ELF-1 (cell line): ENCODE results near the gene SMARCAD1.
"Not testable (repeated sequence)": the region's sequence is repeated elsewhere in the genome, so short reads cannot be mapped to it uniquely, and the experiment has no call there.

ENCODE experiments used
- DNase-seq: peaks from one replicate; pipeline ENCODE4 v3.0.0-alpha.2; 2016; ENCODE audit warnings: low read depth, low spot score

SMARCAD1 gene

GRCh38 chr4:94232519-94232918, 24.9 kb downstream of the SMARCAD1 start:
- DNase-seq = no peak

DNA sequence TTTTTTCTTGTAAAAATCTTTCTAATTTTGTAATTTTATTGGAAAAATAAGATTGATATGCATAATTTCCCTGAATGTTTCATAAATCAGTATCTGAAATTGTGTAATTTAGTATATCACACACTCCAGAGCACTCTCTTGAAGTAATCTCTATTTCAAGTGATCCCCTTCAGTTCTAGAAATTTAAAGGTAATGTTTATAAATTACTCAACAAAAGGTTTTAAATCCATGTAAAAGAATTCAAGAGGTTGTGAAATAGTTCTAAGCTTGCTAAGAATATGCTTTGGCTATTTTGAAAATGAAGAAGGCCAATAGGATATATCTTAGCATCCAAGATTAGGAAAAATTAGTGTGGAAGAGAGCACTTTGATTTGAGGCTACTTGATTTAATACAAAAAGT, 28.2 kb downstream of the SMARCAD1 start:
- no peak for DNase-seq

- no peak for DNase-seq
These were observed 29.6 kb downstream of the SMARCAD1 start for GRCh38 chr4:94237271-94237670.

DNA sequence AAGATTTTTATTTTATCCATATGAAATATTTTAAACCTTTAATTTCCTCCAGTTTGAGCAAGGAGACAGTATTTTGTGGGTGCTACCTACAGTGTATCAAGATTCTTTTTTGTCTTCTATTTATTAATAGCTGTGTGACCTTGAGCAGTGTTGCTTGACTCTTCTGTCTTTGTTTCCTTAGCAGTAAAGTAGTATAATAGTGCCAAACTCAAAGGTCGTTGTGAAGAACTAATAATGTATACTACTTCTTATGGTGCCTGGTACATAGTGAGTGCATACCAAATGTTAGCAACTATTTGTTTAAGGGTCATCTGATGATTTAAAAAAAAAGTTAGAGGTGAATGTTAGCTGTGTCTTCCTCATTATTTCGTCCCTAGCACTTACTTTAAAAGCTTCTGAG, 30.5 kb downstream of the SMARCAD1 start:
- no peak for DNase-seq

DNA sequence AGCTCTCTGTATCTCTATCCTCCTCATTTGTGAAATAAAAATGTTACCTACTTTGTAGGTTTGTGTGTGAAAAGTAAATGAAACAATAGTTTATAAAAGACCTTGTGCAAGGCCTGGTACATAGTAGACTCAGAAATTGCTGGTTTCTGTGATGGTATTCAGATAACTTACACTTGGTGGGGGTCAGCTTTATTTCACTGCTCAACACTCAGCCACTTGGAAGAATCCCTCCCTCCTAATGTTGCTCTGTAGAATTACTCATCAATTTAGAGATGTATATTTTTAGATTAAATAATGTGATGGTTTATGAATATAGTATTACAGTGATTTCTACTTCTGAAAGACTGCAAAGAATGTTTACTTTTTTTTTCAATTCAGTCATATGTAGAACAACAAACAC, 32.7 kb downstream of the SMARCAD1 start:
- DNase-seq = no peak

DNA sequence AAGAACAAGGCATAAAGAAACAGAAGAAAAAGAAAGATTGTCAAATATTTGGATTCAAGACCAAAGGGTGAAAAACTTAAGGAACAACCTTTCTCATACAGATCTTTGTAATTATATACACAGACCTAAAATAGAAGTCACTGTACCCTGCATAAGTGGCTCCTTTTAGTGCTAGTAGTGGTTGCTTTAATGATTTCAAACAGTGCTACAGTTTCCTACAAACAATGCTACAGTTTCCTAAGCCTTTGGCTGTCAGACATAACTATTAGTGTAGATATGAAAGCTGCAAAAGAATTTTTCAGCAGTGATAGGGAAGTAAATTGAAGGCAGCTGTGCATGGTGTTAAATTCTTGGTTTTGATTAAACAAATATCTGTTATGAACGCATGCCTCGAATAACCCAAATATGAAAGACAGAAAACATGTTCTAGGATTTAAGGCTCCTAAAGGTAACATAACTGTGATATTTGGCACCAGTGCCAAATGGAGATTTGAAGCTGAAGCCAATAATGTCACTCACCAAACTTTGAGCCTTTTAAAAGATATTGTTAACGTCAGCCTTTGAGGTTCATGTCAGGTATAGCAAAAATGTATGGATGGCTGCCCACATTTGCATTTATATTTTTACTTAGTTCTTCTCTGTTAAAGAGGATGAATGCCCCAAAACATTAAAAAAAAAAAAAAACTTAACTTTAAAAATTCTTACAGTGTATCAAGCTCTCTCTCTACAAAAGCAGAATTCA, 36.6 kb downstream of the SMARCAD1 start:
- no peak for DNase-seq

- no peak for DNase-seq
These were observed 37.1 kb downstream of the SMARCAD1 start for GRCh38 chr4:94244829-94245185.

DNA sequence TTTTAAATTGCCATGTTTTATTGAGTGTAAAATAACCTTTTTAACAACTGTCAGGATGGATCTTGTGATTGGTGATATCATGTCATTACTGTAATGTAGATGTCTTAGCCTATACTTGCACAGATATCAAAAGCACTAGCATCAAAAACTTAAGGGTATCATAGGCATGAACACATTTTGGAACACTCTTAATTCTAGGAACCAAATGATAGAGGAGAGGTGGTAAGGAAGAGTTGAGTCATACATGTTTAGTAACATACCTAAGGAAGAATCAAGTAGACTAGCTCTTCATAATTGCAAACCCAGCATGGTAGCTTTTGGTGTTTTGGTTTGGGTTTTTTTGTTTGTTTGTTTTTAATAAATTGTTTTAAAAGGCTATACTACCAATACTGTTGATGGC, 43.4 kb downstream of the SMARCAD1 start:
- no peak for DNase-seq

- DNase-seq = no peak
These were observed 45.4 kb downstream of the SMARCAD1 start for GRCh38 chr4:94253036-94253435.

DNA sequence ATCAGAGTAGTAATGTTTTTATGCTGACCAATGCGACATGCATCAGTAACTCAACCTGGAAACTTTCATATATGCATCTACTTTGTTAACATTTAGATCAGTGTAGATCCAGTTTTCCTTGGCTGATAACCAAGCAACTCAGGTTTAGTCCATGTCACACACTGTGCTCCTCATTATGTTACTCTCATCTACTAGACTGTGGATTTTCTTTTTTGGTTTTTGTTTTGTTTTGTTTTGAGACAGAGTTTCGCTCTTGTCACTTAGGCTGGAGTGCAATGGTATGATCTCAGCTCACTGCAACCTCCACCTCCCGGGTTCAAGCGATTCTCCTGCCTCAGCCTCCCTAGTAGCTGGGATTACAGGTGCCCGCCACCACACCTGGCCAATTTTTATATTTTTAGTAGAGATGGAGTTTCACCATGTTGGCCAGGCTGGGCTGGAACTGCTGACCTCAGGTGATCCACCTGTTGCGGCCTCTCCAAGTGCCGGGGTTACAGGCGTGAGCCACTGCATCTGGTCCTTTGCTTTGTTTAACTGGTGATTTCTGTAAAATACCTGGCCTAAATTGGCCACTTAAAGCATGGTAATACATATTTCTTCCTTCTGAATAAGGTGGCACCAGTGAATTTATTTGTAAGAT, 48.6 kb downstream of the SMARCAD1 start:
- no peak for DNase-seq

DNA sequence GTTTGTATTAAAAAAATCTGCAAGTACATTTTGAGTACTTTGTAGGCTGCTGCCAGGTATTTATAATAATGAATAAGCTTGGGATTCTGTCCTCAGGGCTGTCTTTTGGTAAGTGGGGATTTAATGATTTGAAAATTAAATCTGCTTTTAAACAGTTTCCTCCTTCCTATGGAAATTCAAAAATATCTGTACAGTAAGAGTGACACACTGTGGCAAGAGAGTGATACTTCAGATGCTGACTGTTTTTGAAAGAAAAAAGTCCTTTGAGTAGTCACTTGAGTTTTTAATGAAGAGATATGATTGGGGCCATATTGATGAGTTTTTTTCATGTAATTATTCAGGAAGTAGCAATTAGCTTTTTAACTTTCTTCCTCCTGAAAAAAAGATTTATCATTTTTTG, 49.2 kb downstream of the SMARCAD1 start:
- no peak for DNase-seq

DNA sequence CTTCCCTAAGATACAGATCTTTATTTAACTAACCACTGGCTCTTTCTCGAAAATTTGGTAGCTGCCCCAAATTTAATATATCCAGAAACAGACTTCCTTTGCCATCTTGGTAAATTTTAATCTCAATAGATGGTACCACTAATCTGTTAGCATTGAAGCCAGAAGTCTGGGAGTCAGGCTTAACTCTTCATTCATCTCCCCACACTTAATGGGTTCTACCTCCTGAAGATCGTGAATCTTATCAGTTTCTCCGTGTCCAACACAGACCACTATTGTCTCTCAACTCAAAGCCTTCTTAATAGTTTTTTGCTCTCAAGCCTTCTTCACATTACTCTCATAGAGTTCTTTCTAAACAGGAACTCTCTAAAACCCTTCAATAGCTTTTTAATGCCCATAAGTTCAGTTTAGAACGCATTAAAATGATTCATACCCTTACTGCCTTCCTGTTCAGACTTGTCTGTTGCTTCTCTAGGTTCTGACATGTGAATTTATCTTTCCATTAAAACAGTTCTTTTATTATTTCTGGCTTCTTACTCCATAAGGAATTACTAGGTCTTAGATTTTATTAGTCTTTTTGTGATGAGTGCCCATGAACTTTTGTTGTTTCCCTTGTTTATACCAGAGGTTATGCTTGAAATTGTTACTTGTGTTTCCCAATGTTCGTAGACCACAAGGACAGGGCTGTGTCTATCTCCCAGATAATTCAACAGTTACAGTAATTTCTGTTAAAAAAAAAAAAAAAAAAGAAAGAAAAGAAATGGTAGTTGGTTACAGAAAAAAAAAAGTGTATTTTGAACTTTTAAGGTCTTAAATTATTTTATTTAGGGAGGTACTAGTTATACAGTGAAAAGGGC, 54.7 kb downstream of the SMARCAD1 start:
- no peak for DNase-seq

DNA sequence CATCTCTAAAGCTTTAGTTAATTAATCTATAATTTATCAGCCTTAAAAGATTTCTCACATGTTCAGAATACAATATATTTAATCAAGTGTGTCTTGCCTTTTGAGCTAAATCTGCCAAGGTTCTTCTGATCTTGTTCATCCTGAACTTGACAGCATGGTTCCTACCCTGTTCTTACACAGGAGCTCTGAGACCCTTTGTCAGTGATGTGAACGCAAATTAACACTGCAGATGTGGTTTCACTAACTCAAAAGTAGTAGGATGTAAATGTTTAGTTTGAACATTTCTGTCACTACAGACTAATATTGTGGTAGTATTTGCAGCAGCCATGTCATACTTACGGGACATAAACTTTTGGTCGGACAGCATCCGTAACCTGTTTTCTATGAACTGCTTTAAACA, 59.4 kb downstream of the SMARCAD1 start:
- DNase-seq = no peak

DNA sequence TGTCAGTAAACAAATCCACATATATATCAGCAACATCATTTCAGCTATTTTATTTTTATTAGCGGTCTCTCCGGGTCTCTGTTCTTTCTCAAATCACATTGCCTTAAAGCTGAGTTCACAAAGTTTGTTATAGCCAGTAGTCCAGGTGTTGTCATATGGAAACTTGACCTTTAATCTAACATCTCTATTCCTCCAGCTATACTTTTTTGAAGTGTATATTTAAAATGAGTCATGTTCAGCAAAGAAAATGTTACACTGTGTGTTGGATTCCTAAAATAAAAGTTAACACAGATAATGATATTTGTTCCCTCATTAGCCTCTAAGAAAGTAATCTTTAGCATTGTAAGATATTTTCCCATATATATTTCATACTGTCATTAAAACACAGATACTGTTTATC, 63.6 kb downstream of the SMARCAD1 start:
- DNase-seq = no peak

- no peak for DNase-seq
These were observed 67.2 kb downstream of the SMARCAD1 start for GRCh38 chr4:94274912-94275311.

GRCh38 chr4:94276204-94276603, 68.5 kb downstream of the SMARCAD1 start:
- DNase-seq = no peak

- no peak for DNase-seq
These were observed 69.9 kb downstream of the SMARCAD1 start for GRCh38 chr4:94277534-94277933.

GRCh38 chr4:94278781-94279180, 71.1 kb downstream of the SMARCAD1 start:
- DNase-seq = no peak

DNA sequence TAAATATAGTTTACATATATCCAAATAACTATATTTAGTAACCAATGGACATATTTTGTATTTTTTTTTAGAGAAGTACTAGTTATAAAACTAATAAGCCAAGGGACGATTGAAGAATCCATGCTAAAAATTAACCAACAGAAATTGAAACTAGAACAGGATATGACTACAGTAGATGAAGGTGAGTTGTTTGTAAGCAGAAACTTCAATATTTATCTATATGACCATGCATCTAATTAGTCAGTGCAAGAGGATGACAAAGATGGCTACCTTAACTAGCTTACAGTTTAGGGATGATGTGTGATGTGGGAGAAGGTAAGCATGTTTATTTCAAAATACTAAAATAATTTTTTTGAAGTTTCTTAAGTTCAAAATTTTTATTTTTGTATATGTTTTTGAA, 77.2 kb downstream of the SMARCAD1 start:
- no peak for DNase-seq

DNA sequence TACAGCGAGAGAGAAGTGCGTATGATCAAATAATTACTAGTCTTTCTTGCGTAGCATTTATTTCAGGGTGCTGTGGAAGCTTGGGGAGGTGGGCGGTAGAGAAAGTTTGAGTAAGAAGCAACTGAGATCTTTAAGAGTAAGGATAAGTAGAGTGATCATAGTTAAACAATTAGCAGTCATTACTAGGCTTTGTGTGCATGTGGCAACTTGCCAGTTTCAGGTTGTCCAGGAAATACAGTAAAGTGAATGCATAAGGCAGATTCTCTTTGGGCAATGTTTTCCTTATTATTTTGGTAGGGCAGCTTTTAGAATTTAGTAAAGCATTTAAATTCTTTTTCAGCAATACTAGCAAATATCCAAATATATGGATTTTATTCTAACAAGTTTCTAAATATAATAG, 78.0 kb downstream of the SMARCAD1 start:
- no peak for DNase-seq

DNA sequence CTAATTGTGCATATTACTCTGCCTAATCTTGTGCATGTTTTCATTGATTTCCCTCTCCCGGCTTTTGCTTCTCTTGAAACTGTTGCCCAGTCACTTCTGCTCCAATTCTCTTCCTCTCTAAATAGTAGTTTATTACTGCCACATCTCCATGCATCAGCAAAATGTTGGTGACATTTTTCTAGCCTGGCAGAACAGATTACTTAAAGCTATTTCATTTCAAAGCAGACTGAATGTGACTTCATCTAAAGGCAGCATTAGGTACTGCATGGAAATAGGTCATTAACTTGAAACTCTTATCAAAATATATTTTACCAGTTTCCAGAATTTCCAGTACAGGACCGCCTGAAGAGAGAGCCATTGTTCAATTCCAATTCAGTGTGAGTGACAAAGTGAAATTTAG, 82.6 kb downstream of the SMARCAD1 start:
- no peak for DNase-seq

DNA sequence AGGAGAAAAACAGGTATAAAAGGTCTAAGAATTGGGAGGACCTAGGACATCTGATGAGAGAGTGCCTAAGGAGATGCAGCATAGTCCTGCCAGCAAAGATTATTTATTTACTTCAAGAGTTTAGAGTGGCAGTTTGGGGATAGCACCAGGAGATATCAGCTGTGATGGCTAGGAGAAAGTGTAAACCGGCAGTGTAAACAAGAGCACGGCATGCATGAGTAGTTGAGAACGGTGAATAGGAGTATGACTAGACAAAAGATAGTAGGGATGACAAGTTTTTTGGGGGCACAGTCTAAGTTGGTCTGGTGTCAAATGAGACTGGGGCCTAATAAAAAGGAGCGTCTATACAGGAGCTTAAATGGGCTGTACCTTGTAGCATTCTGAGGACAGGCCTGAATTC, 86.3 kb downstream of the SMARCAD1 start:
- not testable (repeated sequence) for DNase-seq

DNA sequence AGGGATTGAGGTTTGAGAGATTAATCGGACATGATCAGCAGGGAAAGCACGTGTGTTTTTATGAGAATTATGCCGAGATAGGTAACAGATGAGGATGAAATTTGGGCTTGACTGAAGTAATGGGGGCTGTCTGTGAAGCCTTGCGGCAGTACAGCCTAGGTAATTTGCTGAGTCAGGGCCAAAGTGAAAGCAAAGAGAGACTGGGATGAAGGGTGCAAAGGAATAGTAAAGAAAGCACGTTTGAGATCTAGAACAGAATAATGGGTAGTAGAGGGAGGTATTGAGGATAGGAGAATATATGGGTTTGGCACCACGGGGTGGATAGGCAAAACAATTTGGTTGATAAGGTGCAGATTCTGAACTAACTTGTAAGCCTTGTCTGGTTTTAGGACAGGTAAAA, 87.8 kb downstream of the SMARCAD1 start:
- not testable (repeated sequence) for DNase-seq
